Activated CD4-positive, alpha-beta T cell treated with anti-CD3 and anti-CD28 coated beads, Interleukin-2, amount 10 ng/mL, durations not matched to agents 7 days and 5 days (primary cell): ENCODE data around the gene DDX41. TPM values are rescaled to one million over a fixed set of nuclear protein-coding genes. Genes with fewer than 3 reads are reported as not detected.

Experiments
- total RNA-seq, 2 experiments: library from RNA; stranded (reverse); gene quantifications; one replicate each; pipeline ENCODE4 v1.2.3, GENCODE V29; 2021

Gene DDX41
- total RNA-seq, 2 experiments from 2014 or later = 106 to 118 TPM

Other genes with a start within 250 kb of the DDX41 start
- 10 to 100 TPM; 28.3 to 34.4 TPM for gene RAB24, start 213.2 kb downstream of the DDX41 start, total RNA-seq
- 100 to 1,000 TPM; 142 to 152 TPM for gene PRELID1, start 213.2 kb downstream of the DDX41 start, total RNA-seq
- gene MXD3, start 205.1 kb downstream of the DDX41 start, total RNA-seq = 100 to 1,000 TPM; 107 to 109 TPM
- 100 to 1,000 TPM; 123 to 132 TPM for gene LMAN2, start 165.3 kb downstream of the DDX41 start, total RNA-seq
- gene RGS14, start 159.0 kb downstream of the DDX41 start, total RNA-seq = 100 to 1,000 TPM; 124 to 132 TPM
- under 1 TPM; 0.12 to 0.27 TPM for gene SLC34A1, start 132.5 kb downstream of the DDX41 start, total RNA-seq
- gene PFN3, start 116.3 kb downstream of the DDX41 start, total RNA-seq = not detected
- gene F12, start 107.4 kb downstream of the DDX41 start, total RNA-seq = under 1 TPM; 0.22 to 0.60 TPM
- 100 to 1,000 TPM; 242 to 296 TPM for gene GRK6, start 90.3 kb downstream of the DDX41 start, total RNA-seq
- gene PRR7, start 70.1 kb downstream of the DDX41 start, total RNA-seq = 1 to 10 TPM; 5.3 to 9.7 TPM
- gene DBN1, start 43.3 kb downstream of the DDX41 start, total RNA-seq = 1 to 10 TPM; 4.2 to 4.8 TPM
- gene PDLIM7, start 19.4 kb downstream of the DDX41 start, total RNA-seq = 10 to 100 TPM; 31.6 to 32.4 TPM
- gene DOK3, start 7.1 kb downstream of the DDX41 start, total RNA-seq = 1 to 10 TPM; 2.9 to 3.9 TPM
- 100 to 1,000 TPM; 102 to 120 TPM for gene FAM193B, start 37.6 kb upstream of the DDX41 start, total RNA-seq
- 100 to 1,000 TPM in 1 of 2 experiments, 10 to 100 TPM in 1; 94.0 to 105 TPM for gene TMED9, start 75.2 kb upstream of the DDX41 start, total RNA-seq
- 10 to 100 TPM; 20.3 to 20.5 TPM for gene B4GALT7, start 83.2 kb upstream of the DDX41 start, total RNA-seq